ENCODE results near the gene LDHAL6B. TPM values are rescaled to one million over a fixed set of nuclear protein-coding genes. Genes with fewer than 3 reads are reported as not detected.

The LDHAL6B gene
- total and polyA plus RNA-seq, 9 of the 15 experiments (the other 6 are each of a cell fraction or from before 2014, with no cell fraction given): not detected

DNA sequence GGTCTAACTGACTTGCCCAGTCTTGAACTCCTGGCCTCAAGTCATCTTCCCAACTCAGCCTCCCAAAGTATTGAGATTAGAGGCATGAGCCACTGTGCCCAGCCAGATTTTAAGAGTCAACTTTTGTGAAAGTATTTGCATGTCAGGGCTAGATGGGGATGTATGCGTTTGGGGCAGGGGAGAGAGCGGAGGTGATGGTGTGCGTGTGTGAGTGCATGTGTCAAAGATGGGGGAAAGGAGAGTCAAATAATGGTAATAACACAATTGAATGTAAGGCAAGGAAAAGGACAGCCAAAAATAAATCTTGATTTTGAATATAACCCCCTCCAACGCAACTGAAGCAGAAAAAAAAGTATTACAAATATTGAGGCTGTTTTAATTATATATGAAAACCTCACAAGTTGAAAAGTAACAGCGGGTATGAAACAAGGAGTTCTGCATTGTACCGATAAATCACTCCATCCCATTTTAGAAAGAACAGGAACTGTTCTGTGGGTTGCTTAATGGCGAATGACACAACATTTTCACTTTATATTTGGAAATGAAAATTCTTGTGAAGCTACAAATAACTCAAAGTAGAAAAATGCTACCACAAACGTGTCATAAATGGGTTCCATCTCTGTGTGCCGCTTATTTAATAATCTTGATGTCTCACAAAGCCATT, 29.9 kb upstream of the LDHAL6B start:
- in situ Hi-C loops (cut with MboI): no loop called here
- H3K79me2 ChIP-seq (ENCODE audit: control insufficient read depth, insufficient read depth, low read length): no peaks in the 10 kb centered on the region
- no peak for DNase-seq (ENCODE audit: extremely low read depth in 1 of 4, low spot score in 3 of 4)
- FAIRE-seq: no peak
- no peak overlapping the region for H3K9ac ChIP-seq (ENCODE audit: insufficient read depth in 1 of 2, low read depth in 2 of 2, low read length in 2 of 2)
- no peaks in the 10 kb centered on the region for H3K4me1 ChIP-seq (replicated peaks in 1 of 2; ENCODE audit: control insufficient read depth in 2 of 2, insufficient read depth in 2 of 2, low read length in 2 of 2)
- H3K4me2 ChIP-seq (ENCODE audit: insufficient read depth, low read length): no peak overlapping the region
- ChIA-PET POLR2A (no interaction called here), CTCF (ENCODE audit: low intra/inter-chr PET ratio) (no interaction called here)
- no peak overlapping the region for H2AFZ ChIP-seq (ENCODE audit: low read depth, low read length)
- H3K36me3 ChIP-seq (ENCODE audit: control insufficient read depth, insufficient read depth, low read length): no peaks in the 10 kb centered on the region
- under 1% methylated on average over 9 of the region's 9 CpGs for WGBS (ENCODE audit: insufficient coverage, low coverage, missing lambda C conversion rate)
- ATAC-seq: no peak
- no peak overlapping the region for H3K4me3 ChIP-seq
- no TSS peak for BruUV-seq (replicated peaks)
- H3K9me1 ChIP-seq (ENCODE audit: control insufficient read depth, insufficient read depth, low read length): no peaks in the 10 kb centered on the region
- H3K27ac ChIP-seq (ENCODE audit: extremely low read depth, low read depth, low read length): no peak overlapping the region
- TF ChIP-seq, protein P1, sequence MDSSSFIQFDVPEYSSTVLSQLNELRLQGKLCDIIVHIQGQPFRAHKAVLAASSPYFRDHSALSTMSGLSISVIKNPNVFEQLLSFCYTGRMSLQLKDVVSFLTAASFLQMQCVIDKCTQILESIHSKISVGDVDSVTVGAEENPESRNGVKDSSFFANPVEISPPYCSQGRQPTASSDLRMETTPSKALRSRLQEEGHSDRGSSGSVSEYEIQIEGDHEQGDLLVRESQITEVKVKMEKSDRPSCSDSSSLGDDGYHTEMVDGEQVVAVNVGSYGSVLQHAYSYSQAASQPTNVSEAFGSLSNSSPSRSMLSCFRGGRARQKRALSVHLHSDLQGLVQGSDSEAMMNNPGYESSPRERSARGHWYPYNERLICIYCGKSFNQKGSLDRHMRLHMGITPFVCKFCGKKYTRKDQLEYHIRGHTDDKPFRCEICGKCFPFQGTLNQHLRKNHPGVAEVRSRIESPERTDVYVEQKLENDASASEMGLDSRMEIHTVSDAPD (CRISPR knock-in tag; IDR thresholded peaks at IDR 0.05): no peak
- TF ChIP-seq JUND (IDR thresholded peaks at IDR 0.05; ENCODE audit: borderline replicate concordance, low read depth, low read length) (no peak), JUND (tag; IDR thresholded peaks at IDR 0.05; ENCODE audit: borderline replicate concordance, low read depth, low read length) (no peak), ZNF146 (CRISPR knock-in tag; IDR thresholded peaks at IDR 0.05; ENCODE audit: unreplicated experiment) (no peak), FOS (IDR thresholded peaks at IDR 0.05; ENCODE audit: extremely low read depth, insufficient read length) (no peak)
- TF ChIP-seq, protein P2, sequence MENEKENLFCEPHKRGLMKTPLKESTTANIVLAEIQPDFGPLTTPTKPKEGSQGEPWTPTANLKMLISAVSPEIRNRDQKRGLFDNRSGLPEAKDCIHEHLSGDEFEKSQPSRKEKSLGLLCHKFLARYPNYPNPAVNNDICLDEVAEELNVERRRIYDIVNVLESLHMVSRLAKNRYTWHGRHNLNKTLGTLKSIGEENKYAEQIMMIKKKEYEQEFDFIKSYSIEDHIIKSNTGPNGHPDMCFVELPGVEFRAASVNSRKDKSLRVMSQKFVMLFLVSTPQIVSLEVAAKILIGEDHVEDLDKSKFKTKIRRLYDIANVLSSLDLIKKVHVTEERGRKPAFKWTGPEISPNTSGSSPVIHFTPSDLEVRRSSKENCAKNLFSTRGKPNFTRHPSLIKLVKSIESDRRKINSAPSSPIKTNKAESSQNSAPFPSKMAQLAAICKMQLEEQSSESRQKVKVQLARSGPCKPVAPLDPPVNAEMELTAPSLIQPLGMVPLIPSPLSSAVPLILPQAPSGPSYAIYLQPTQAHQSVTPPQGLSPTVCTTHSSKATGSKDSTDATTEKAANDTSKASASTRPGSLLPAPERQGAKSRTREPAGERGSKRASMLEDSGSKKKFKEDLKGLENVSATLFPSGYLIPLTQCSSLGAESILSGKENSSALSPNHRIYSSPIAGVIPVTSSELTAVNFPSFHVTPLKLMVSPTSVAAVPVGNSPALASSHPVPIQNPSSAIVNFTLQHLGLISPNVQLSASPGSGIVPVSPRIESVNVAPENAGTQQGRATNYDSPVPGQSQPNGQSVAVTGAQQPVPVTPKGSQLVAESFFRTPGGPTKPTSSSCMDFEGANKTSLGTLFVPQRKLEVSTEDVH (IDR thresholded peaks at IDR 0.05; ENCODE audit: low read depth, partially characterized antibody): no peak
- peaks cover 23 to 26% of the 10 kb centered on the region in 2 experiments for H3K27me3 ChIP-seq (ENCODE audit: control insufficient read depth in 2 of 2, insufficient read depth in 2 of 2, low read length in 2 of 2)
- intact Hi-C loops (cut with micrococcal nuclease): no loop called here
- peaks cover 3% of the 10 kb centered on the region; the same call in 1 of the 2 replicates for H3K9me3 ChIP-seq (replicated peaks; ENCODE audit: control insufficient read depth, insufficient read depth, low read depth, low read length)
- no peaks in the 10 kb centered on the region for H4K20me1 ChIP-seq (replicated peaks; ENCODE audit: control insufficient read depth, insufficient read depth, low read length)
